HG03108 (cell line): ENCODE results near the gene PLEKHA7.
"Not testable (repeated sequence)": the region's sequence is repeated elsewhere in the genome, so short reads cannot be mapped to it uniquely, and the experiment has no call there.

ENCODE experiments used
- ATAC-seq: cut with Tn5 transposase; IDR thresholded peaks from one replicate; pipeline ENCODE4 v1.9.1; 2021; ENCODE audit warnings: moderate library complexity; ENCODE audit not compliant: unreplicated experiment

PLEKHA7 gene

GRCh38 chr11:17014321-17014832 lies at the start of gene PLEKHA7:
Gene PLEKHA7, minus strand, starts transcription at chr11:17014414. Its CDS starts 13 bp downstream, at chr11:17014401.
- ATAC-seq, result no peak

DNA sequence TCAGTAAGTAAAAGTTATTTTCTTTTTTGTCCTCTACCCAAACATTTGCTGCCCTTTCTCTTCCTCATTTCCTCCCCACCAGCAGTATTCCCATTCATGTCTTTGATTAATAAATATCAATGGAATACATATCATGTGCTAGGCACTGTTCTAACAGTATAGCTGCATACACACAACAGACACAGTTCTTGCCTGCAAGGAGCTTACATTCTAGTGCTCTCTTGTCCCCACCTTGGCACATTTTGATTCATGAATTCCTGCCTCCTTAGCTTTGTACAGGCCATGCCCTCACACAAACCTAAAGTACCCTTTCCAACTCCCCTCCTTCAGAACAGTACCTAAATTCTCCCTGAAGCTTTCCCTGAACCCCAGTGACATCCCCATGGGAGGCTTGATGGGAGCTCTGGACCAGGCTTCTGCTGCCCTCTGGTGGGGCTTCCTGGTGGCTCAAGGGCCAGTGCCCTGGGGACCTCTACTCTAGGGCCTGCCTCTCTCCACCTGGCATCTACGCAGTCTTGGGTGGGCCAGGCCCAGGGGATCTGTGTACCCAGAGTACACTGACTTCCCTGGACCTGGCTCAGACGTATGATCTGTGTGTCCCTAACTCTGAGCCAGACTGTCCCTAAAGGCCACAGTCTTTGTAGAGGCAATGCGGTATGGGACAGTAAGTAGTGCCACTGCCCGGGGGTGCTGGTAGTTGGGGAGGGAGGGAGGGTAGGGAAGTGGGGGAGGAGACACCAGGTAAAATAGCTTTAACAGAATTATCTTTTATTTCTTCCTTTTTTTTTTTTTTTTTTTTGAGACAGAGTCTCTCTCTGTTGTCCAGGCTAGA lies 49.2 kb upstream of the PLEKHA7 start:
- ATAC-seq, result no peak

DNA sequence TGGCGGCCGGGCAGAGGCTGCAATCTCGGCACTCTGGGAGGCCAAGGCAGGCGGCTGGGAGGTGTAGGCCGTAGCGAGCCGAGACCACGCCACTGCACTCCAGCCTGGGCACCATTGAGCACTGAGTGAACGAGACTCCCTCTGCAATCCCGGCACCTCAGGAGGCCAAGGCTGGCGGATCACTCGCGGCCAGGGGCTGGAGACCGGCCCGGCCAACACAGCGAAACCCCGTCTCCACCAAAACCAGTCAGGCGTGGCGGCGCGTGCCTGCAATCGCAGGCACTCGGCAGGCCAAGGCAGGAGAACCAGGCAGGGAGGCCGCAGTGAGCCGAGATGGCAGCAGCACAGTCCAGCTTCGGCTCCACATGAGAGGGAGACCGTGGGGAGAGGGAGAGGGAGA lies 36.9 kb upstream of the PLEKHA7 start:
- not testable (repeated sequence) for ATAC-seq

DNA sequence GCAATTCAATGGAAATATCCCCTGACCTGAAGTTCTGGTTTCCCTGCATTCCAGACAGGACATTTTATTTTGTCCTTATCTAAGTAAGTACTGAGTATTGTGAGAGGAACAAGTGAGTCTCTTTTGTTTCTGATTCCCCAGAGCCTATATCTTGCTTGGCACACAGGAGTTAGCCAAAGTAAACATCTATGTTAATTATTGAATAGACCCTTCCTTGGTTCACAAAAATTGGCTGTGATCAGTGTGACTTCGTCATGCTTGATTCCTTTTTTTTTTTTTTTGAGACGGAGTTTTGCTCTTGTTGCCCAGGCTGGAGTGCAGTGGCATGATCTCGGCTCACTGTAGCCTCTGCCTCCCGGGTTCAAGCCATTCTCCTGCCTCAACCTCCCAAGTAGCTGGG lies 34.3 kb upstream of the PLEKHA7 start:
- not testable (repeated sequence) for ATAC-seq

GRCh38 chr11:17046690-17047089 lies 32.5 kb upstream of the PLEKHA7 start:
- ATAC-seq, result no peak

- ATAC-seq, result no peak
Observed at GRCh38 chr11:17036666-17037658, 22.7 kb upstream of the PLEKHA7 start.

DNA sequence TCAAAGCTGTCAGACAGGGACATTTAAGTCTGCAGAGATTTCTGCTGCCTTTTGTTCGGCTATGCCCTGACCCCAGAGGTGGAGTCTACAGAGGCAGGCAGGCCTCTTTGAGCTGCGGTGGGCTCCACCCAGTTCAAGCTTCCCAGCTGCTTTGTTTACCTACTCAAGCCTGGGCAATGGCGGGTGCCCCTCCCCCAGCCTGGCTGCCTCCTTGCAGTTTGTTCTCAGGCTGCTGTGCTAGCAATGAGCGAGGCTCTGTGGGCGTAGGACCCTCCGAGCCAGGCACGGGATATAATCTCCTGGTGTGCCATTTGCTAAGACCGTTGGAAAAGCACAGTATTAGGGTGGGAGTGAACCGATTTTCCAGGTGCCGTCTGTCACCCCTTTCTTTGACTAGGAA lies 19.8 kb upstream of the PLEKHA7 start:
- not testable (repeated sequence) for ATAC-seq

DNA sequence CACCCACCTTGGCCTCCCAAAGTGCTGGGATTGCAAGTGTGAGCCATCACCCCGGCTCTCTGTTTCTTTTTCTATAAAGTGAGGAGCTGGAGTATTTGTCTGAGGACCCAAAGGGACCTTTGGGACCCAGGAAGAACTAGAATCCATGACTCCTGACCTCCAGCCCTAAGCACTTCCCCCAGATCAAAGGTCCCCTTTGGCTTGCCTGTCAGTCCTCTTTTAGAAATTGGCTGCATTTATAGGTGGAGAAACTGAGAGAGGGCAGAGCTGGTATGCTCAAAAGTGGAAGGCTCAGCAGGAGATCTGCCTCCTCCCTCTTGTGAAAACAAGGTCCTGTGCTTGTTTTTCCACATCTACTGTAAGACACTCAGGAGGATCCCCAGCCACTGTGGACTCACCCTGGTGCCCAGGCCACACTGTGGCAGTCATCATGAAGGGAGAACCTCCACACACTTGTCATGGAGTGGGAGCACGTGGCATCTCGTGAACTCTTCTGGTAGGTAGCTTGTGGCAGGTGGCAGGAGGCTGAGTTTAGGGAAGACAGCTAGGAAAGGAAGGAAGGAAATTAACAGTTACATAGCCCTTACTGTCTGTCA lies 12.4 kb upstream of the PLEKHA7 start:
- ATAC-seq, result no peak

GRCh38 chr11:17024924-17025323 lies 10.7 kb upstream of the PLEKHA7 start:
- no peak for ATAC-seq

- no peak for ATAC-seq
Observed at GRCh38 chr11:17021511-17021910, 7.3 kb upstream of the PLEKHA7 start.

GRCh38 chr11:17020831-17021230 lies 6.6 kb upstream of the PLEKHA7 start:
- ATAC-seq, result no peak

DNA sequence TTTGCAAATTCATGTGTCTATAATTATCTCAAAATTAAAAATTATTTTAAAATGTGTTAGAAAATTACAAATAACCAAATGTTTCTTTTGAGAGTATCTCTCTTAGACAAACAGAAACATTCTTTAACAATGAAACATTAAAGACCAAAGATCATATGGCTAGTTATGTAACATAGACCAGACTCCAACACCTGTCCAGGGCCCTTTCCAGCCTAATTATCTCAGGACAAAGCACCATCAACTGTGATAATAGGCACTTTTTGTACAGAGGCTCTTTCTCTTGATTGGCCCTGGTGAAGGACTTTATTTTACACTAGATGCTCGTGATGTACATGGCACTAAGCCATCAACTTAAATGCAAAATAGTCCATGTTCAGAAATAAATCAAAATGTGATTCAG lies 5.0 kb upstream of the PLEKHA7 start:
- no peak for ATAC-seq

GRCh38 chr11:17015627-17016126 lies 1.5 kb upstream of the PLEKHA7 start:
- ATAC-seq, result no peak

- no peak for ATAC-seq
Observed at GRCh38 chr11:17014833-17015626, 816 bp upstream of the PLEKHA7 start.

DNA sequence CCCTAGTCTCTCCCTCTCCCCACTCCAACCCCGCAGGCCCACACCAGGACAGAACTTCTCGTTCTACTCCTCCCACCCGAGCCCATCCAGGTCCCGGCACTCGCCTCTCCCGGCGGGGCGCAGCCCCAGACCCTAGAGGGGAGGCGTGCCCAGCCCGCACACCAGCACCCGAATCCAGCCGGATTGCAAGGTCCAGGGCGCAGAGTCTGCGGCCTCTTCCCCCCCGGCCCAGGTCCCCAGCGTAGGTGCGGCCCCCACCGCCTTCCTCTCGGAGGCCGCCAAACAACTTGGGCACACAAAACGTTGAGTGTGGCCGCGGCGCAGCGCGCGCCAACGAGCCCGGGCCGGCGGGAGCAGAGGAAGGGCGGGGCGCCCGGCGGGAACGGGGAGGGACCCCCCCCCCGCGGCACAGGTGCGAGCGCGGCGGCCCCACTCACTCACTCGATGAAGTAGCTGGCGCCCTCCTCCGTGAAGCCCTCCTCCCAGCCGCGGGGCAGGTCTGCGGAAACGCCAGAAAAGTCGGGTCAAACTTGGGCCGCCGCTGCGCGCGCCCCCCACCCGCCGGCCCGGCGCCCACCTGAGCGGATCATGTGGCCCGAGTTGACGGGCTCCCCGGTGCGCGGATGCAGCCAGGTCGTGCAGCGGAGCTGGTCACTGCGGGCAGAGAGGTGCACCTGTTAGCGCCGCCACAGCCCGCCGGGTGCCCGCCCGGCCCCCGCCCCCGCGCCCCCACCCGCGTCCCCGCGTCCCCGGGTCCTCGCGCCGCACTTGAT lies 480 bp downstream of the PLEKHA7 start:
- ATAC-seq, result no peak

- ATAC-seq, result no peak
Observed at GRCh38 chr11:17012712-17013547, 1.3 kb downstream of the PLEKHA7 start.

DNA sequence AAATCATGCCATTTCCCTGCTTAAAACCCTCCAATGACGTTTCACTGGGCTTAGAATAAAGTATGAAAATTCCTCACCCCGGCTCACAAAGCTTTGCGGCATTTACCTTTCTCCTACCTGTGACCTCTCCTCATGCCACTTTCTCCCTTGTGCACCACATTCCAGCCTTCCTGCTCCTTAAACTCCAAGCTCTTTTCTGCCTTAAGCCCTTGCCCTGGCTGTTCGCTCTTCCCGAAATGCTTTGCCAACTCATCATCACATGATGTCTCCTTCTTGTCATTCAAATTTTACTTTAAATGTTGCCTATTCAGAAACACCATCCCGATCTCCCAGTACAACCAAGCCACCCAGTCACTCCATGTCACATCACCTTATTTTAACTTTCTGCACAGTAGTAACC lies 2.0 kb downstream of the PLEKHA7 start:
- no peak for ATAC-seq

- no peak for ATAC-seq
Observed at GRCh38 chr11:17010851-17011420, 3.3 kb downstream of the PLEKHA7 start.
